HG02763 (cell line): ENCODE measurements around the gene CRHR1.

Experiments
- ATAC-seq: cut with Tn5 transposase; IDR thresholded peaks from one replicate; pipeline ENCODE4 v1.9.1; 2021; ENCODE audit warnings: mild to moderate bottlenecking, moderate library complexity; ENCODE audit not compliant: unreplicated experiment

Gene CRHR1

DNA sequence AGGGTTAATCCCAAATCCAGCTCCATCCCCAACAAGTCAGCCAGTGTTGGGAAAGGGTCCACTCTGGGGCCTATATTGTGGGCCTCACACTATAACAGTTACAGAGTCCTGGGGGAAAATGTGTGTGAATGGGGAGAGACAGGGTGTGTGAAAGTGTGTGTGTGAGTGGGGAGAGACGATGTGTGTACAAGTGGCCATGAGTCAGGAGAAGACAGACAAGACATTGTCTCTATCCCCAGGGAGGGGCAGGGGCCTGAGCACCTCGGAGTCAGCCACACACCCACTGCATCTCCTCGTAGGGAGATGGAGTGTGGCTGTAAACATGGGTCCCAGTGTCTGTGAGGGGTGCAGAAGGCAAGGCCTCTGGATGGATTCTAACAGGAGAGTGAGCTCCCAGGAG lies 2.9 kb downstream of the CRHR1 start:
- ATAC-seq = no peak

GRCh38 chr17:45787656-45788055 lies 3.5 kb downstream of the CRHR1 start:
- ATAC-seq = no peak

DNA sequence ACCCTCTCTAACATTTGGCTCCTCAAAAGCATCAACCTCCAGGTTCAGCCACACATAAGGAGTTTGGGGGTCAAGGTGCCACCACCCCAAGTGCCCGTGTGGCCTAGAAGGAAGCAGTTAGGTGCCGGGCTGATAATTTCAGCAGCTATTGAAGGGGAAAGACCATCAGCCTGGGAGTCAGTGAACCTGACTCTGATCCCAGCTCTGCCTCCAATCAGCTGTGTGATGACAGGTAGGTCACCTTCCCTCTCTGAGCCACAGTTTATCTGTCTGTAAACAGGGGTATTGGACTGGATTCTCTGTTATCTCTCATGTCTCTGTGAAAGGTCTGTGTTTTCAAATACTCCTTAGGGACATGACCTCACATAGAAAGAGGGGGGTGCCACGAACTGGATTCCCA lies 3.9 kb downstream of the CRHR1 start:
- ATAC-seq = no peak

DNA sequence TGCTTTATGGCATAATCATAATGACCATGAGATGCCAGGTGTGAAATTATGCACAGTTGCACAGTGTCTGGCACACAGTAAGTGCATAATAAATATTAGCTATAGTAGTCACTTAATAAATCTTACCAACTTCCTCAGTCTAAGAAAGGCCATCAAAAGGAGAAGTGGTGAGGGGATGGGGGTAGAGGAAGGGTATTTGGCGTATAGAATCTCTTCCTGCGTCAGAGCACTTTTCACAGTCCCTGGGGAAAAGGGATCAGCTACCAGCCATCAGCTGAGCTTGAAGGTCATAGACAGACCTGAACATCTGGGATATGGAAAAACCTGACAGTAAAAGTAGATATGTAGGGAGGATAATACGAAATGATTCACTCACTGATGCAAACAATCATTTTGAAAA lies 5.8 kb downstream of the CRHR1 start:
- ATAC-seq = no peak

DNA sequence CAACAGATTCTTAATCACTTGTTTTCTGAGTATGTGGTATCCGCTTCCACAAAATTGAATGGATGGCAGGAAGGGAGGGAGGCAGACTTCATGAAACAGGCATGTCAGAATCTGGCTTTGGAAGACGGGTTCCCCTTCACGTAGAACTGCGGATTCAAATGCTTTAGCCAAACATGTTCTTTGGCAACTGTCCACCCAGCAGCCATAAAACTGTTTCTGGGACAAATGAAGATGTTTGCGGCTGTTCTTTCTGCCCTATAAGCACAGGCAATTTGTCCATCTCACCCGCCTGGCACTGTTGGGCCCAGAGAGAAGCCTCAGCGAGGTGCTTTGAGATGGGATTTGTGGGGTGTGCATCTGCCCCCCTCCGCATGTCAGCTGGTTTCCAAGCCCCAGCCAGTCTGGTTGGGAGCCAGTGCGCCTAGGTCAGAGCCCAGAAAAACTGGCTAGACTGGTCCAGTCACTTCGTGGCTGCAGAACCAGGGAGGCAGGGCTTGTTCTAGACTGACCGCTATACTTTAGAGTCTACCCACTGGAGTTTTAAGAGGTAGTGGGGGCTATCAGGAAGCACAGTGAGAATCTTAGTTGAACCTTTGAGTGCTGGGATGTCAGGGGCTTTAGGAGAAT lies 6.3 kb downstream of the CRHR1 start:
- no peak for ATAC-seq

DNA sequence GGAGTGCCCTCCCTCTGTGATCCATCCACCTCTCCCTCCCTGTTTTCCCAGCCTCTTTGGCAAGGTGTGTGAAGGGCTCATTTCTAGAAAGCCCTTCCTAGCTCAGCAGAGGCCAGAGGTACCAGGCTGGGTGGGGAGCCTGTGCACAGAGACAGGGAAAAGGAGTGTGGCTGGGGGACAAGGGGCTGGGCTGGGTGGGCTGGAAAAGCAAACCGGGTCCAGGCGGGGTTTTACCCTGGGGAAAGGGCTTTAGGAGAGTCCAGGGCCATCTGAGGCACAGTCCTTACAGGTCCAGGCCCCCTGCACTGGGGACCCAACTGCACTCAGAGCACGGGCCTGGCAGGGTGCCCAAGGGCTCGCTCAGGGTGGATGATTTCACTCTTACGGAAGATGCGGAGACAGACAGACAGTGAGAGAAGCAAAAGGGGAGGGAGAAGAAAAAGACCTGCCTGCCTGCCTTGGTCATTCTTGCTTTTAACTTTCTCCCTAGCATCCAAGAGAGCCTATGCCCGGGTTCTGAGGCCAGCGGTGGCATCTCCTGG lies 7.0 kb downstream of the CRHR1 start:
- ATAC-seq = no peak

DNA sequence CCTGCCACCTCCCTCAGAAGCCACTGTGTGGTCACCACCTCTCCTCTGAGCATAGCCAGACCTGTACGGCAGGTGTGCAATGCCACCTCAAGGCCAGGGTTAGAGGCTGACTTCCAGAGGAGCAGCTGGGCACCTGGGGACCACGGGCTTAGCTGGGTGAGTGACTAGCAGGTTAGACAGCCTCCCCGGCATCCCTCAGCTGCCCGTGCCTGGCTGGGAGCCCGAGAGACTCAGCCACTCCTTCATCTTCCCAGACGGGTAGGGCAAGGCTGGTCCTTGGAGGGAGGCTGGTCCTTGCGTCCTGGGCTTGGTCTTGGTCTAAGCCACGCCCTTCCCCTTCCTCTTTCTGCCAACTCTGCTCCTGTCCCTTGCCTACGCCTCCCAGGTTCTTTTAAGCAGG lies 7.8 kb downstream of the CRHR1 start:
- ATAC-seq = no peak

DNA sequence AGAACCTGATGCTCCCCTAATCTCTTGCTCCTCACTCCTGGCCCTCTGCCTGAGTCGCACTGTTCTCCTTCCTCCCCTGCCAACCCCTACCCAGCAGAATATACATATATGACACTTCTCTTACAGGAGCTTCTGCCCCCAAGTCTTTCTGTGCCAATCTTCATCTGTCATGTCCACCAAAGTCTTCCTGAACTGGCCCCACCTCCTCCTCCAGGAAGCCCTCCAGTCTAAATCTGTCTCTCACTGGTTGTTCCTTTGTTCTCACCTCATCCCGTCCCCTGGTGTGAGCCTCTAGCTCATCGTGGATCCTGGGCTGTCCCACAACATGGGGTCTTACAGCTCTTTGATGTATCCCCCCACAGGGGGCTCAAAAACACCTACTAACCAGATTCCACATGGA lies 8.3 kb downstream of the CRHR1 start:
- no peak for ATAC-seq

- no peak for ATAC-seq
Measured at GRCh38 chr17:45792995-45793755, 9.1 kb downstream of the CRHR1 start.

- ATAC-seq = no peak
Measured at GRCh38 chr17:45793999-45794540, 9.9 kb downstream of the CRHR1 start.

- ATAC-seq = no peak
Measured at GRCh38 chr17:45794840-45795239, 10.7 kb downstream of the CRHR1 start.

- ATAC-seq = no peak
Measured at GRCh38 chr17:45800816-45801215, 16.7 kb downstream of the CRHR1 start.

- ATAC-seq = no peak
Measured at GRCh38 chr17:45801421-45801820, 17.3 kb downstream of the CRHR1 start.

- ATAC-seq = no peak
Measured at GRCh38 chr17:45808845-45809244, 24.7 kb downstream of the CRHR1 start.

GRCh38 chr17:45809499-45809898 lies 25.4 kb downstream of the CRHR1 start:
- ATAC-seq = no peak

DNA sequence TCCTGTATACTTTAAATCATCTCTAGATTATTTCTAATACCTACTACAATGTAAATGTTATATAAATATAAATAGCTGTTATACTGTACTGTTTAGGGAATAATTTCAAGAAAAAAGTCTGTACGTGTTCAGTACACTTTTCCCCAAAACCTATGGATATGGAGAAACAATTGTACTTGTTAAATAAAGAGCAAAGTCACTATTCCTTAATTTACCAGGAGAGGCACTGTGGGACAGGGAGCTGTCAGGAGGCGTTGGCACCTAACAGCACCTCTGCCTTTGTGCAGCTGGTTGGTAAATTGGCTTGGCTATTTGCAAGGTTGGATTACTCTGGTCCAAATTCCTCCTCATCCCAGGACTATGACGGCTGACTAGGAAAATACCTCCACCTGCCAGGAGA lies 28.0 kb downstream of the CRHR1 start:
- no peak for ATAC-seq

- ATAC-seq = no peak
Measured at GRCh38 chr17:45813048-45813725, 29.1 kb downstream of the CRHR1 start.

DNA sequence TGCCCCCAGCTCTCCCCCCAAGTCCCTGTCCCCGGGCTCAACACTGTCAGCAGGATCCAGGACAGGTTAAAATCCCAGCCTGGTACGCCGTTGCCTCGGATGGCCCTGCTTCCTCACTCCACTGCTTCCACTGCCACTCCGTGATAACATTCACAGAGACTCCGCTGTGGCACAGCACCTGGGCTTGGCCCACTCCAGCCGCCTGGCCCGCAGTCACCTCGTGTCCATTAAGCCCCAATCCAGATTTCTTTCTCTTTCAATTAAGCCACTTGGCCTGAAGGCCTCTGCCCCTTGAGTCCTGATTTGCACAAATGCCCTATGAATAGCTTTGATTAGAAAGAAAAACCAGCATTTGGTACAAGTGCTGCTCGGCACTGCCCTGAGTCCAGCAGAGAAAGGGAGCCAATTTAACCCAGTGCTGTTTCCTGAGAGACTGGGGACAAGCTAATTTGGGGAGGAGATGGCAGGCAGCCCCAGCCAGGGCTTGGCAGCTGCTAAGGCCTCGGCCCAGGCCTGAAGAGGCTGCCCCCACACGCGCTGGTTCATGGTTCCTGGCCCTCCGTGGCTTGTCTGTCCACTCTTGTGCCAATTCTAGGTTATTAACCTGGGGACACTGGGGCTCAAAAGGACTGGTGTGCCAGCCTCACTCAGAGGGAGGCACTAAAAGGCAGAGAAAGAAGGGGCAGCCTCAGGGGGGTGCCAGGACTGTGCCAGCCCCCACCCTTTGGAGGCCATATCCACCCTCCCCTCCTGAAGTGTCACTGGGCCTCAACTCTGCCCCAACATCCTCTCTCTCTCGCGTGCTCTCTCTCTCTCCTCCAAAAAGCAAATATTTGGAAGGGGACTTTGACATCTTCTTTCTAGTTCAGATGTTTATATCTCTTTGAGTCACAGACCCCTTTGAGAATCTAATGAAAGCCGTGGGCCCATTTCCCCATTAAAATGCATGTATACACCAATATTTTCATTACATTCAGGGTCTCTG lies 30.8 kb downstream of the CRHR1 start:
- no peak for ATAC-seq

GRCh38 chr17:45815752-45816151 lies 31.6 kb downstream of the CRHR1 start:
- no peak for ATAC-seq

GRCh38 chr17:45818041-45818440 lies 33.9 kb downstream of the CRHR1 start:
- ATAC-seq = no peak
